Embryonic facial prominence (tissue), 1 donor: Measurements from ENCODE around the gene MAEA.
"Not testable (repeated sequence)": the region's sequence is repeated elsewhere in the genome, so short reads cannot be mapped to it uniquely, and the experiment has no call there.

ENCODE experiments used
- DNase-seq: peaks from one replicate; pipeline ENCODE4 v3.0.0-alpha.2; 2016; ENCODE audit errors: extremely low spot score

The MAEA gene

DNA sequence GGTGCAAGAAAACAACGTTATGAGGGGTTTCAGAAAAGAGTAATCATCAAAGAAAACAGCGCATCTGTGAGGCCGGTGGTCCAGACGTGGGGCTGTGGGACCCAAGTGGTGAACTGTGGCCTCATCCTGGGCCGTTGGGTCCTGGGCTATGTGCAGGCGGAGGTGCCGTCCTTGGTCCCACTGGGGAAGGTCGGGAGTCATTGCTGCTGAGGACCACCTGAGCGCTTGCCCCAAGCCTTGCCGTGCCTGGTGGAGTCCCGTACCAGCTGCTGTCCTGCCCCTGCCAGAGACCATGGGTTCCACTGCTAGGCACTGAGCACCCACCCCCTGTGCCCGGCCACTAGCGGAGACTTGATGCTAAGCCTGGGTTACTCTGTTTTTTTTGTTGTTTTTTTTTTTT, 31.8 kb downstream of the MAEA start:
- no peak for DNase-seq

DNA sequence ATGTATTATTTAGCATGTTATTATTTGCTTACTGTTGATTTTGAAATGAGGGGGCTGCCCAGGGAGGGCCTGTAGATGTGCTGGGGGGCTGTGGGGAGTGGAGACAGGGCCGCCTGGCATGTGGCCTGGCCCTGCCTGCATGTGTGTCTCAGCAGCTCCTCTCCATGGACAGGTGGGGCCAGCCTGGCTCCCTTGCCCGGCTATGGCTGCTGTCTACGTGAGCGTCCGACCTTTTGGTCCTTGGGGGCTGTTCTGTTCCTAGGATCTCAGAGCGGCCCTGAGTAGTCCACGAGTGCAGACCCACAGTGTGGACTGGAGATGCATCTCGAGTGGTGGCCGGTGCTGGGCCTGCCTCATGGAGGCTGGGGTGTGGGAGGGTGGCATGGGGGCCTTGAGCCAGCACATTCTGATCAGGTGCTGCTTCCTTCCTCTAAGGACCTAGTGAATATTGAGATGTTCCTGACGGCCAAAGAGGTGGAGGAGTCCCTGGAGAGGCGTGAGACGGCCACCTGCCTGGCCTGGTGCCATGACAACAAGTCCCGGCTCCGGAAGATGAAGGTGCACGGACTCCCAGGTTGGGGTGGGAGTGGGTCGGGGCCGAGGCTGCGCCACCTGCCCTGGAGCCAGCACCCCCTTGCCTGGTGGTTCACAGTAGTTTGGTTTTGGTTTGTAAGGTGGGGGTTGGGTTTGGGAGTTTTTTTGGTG, 32.4 kb downstream of the MAEA start:
- no peak for DNase-seq

DNA sequence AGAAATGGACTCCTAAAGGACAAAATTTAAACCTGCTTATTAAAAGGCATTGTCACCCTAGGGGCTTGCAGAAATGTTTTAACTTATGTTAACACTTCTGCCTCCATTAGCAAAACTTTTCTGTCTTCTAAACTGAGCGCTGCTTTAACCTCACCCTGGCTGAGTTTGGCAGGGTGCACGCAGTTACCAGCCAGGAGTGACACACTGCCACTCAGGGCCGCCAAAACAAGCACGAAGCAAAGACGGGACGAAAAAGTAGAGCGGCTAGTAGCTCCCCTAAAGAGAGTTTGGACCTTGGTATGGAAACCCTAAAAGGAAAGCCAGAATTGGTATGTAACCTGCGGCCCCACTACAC, 33.6 kb downstream of the MAEA start:
- DNase-seq = no peak

DNA sequence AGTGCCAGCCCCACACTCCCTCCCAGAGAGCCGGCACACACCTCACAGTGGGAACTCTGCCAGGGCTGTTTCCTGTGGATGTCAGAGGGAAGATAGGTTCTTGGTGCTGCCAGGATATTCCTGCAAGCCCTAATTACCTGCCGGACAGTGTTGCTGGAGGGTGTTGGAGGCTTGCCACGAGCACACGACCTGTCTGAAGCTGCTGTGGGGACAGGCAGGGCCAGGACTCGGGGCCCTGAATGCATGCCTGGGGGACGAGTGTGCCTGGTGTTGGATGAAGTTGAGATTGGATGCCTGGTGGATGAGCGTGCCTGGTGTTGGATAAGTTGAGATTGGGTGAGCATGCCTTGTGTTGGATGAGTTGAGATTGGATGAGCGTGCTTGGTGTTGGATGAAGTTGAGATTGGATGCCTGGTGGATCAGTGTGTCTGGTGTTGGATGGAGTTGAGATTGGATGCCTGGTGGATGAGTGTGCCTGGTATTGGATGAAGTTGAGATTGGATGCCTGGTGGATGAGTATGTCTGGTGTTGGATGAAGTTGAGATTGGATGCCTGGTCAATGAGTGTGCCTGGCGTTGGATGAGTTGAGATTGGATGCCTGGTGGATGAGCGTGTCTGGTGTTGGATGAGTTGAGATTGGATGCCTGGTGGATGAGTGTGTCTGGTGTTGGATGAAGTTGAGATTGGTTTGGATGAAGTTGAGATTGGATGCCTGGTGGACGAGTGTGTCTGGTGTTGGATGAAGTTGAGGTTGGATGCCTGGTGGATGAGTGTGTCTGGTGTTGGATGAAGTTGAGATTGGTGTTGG, 34.1 kb downstream of the MAEA start:
- DNase-seq = no peak

DNA sequence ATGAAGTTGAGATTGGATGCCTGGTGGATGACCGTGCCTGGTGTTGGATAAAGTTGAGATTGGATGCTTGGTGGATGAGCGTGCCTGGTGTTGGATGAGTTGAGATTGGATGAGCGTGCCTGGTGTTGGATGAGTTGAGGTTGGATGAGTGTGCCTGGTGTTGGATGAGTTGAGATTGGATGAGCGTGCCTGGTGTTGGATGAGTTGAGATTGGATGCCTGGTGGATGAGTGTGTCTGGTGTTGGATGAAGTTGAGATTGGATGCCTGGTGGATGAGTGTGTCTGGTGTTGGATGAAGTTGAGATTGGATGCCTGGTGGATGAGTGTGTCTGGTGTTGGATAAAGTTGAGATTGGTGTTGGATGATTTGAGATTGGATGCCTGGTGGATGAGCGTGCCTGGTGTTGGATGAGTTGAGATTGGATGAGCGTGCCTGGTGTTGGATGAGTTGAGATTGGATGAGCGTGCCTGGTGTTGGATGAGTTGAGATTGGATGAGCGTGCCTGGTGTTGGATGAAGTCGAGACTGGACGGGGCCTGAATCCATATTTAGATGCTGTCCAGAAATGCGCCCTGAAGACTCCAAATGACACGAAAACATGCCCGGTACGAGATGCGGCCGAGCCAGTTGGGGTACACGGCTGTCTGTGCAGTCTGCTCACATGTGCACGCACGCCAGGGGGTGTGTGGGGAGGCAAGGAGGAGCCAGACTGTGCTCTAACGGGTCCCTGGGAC, 34.9 kb downstream of the MAEA start:
- not testable (repeated sequence) for DNase-seq

DNA sequence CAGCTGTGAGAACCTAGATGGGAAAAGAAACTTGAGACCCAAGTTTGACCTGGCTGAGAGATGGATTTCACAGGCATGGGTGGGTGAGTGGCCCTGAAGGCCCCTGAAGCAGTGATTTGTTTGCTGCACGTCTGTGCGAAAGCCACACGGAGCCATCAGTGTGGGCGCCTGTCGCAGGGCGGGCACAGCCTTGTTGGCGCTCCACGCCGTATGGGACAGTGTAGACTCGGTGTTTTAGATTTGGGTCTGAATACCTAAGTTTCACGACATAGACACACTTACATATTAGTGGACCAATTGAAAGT, 35.4 kb downstream of the MAEA start:
- no peak for DNase-seq

DNA sequence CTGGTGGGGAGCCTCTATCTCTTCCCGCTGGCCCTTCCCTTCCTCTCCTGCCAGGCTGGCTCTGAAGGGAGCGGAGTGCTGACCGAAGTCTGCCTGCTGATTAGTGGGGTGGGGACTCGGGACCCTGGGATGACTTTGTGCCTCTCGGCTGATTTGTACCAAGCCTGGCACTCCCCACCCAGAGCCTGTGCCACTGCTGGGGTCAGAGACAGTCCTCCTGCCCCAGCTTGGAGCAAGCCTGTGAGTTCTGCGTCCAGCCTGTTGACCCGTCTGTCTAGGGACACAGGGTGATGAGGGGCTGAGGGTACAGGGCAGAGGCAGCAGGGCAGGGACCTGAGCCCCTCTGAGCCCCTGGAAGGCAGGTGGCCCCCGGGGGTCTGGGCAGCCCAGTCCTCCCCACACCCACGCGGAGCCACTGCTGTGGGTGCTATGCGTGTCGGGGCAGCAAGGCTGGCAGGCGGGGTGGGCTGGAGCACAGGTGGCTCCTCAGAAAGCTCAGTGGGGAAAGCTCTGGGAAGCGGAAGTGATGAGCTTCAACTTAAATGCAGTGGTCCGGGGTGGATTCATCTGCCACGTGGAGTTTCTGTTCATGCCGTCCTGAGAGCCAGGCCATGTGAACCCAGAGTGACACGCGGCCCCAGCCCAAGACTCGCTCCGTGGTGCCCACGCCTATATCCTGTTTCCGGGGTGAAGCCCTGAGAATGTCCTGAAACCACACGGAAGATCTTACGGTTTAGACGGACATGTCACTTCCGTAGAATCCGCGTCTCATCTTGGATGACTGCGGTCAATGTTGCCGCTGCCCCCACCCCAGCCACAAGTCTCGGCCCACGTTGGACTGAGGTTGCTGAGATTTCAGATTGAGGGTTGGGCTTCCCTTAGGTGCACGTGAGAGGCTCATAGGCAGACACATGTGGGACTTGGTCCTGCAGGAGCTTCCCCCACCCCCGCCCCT, 36.3 kb downstream of the MAEA start:
- DNase-seq = no peak

DNA sequence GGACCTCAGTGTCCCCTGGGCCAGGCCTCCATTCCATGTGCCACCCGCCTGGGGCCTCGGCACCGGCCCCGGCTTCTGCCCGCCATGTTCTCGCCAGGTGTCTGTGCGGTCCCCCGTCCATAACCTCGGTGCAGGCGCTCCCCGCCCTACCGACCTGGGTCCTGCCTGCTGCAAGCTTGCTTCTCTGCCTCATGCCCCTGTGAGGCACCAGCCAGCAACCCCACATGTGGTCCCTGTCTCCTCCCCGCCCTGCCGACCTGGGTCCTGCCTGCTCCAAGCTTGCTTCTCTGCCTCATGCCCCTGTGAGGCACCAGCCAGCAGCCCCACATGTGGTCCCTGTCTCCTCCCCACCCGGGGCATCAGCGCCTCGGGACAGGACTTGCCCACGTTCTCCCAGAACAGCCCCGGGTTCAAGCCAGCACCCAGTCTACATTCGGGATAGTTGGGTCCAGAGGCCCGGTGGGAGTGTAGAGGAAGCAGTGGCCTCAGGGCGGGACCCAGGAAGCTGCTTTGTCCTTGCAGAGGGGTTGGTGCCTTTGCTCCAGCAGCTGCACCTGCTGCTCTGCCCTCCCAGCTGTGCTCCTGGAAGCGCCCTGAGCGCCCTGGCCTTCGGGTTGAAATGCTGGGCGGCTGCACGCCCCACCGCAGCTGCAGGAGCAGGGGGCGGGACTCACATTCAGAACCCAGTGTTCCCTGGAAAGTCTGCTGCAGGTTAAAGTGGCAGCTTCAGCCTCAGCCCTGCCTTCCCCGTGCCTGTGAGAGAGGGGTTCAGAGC, 37.2 kb downstream of the MAEA start:
- no peak for DNase-seq

DNA sequence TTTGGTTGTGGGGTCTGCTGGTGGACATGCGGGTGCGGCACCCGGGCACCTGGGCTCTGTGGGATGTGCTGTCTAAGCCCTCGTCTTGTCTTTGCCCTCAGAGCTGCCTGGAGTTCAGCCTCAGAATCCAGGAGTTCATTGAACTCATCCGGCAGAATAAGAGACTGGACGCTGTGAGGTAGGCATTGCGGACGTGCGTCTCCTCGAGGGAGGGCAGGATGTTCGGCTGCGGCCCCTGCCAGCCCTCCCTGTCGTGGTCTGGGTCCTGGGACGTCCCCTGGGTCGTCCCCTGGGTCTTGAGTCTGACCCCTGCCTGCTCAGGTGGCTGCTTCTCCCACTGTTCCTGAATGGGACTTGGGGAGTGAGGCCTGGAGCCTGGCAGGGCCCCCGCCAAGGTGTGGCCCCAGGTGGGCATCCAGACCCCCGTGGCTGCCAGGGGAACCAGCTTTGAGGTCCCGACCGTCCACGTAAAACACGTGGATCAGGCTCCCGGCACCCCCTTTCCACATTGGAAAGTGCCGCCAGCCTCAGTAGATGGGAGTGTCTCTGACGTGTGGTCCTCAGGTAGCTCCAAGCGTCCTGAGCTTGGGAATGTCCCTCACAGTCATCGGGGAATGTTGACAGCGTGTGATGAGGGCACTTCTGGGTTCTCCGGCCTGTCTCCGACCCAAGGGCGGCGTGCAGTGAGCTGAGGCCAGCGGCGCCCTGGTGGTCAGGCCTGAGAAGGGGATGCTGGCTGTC, 38.0 kb downstream of the MAEA start:
- DNase-seq = no peak

DNA sequence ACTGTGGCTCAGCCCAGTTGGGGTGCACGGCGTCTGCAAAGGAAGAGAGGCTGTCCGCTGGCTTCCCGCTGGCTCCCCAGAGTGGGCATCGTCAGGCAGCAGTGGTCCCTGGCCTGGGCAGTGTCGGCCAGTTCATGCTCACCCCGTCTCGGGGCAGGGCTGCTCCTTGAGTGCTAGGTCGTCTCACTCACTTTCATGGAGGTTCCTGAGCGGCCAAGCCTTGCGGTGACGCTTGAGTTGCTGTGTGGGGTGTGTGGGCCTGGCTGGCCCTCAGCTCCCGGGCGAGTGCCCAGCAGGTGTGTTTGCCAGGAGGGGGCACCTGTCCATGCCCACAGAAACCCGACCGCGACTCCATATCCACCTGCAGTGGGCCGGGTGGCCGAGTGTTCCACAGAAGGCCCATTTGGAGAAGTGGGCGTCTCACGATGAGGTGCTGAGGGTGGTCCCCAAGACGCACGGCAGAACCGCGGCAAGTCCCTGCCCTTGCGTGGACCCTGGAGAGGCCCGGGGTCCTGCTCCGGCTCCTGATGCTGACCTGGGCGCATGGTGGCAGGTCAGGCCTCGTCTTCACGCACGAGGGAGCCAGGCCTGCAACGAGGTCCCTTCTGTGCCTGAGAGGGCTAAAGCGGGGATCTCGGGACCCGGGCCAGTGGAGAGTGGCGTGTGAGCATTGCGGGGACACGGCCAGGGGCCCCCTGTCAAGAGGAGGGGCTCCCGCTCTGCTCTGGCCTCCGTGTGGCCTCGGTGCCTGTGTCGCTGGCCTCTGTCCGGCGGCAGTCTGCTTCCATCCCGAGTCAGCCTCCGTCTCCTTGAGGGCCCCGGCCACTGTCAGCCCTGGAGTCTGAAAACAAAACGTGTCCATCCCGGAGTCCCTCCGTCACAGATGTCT, 38.8 kb downstream of the MAEA start:
- no peak for DNase-seq

DNA sequence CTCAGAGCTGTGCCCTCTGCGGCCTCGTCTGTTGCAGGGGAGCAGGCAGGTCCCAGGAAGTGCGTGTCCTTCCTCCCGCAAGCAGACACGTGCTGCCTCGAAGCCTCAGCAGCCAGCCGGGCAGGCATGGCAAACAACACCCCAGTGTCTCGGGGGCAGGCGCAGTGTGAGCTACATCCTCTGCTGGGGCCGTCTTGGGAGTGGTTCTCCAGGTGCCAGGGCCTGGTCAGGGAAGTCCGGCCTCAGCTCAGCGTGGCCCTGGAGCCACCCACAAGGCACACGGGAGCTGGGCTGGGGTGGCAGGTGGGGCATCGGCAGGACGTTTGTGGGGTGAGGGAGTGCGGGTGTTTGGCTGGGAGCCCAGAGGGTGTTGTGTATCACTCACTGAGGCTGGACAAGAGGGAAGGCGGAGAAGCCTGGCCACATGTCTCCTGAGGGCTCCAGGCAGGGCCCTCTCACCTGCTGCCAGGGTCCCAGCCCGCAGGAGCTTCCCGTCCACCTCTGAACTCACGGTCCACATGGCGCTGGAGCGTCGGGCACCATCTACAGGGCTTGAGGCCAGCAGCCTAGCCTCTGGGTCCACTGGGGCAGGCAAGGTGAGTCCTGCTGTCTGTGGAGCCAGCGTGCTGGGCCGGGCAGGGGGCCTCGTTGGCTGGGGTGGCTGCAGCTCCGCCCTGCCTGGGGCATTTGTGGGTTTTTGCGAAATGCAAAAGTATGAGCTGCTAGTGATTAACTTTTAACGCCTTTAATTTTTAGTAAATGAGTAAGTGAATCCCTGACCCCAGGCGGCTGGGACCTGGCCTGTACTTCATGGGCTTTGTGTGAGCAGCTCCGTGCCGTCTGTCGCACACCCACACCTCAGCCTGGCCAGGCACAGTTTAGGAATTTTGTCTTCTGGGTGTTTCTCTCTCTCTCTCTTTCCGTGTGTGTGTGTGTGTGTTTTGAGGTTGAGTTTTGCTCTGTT, 40.0 kb downstream of the MAEA start:
- DNase-seq = no peak

DNA sequence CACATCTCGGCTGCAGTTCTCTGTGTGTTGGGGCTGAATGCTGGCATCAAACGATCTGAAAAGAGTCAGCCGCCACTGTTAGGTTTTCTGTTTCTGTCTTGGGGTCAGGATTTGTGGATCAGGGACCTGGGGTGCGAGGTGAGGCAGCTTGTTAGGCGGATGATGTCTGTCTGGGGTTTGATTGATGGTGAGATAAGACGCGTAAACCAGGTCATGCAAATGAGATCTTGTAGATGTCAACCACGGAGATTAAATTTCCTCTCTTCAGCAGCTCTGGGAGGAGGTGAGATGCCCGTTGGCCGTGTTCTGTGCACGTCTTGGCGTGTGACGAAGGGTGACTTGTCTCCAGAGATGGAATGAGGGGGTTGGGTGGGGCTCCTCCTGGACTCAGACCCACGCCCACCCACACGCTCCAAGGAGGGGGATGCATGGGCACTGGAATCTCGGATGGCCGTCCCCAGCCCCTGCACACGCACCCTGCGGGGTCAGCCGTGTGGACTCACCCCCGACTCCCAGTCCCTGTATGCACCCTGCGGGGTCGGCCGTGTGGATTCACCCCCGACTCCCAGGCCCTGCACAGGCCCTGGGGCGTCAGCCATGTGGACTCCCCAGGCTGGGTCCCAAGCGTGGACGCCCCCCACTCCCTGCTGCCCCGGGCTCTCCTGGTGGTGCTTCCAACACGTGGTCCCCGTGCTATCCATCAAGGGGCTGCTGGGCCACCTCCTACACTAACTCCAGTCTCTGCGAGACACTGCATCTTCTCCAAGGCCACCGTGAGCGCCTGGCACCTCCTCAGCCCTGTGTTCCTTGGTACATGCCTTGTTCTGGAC, 41.3 kb downstream of the MAEA start:
- DNase-seq = no peak

DNA sequence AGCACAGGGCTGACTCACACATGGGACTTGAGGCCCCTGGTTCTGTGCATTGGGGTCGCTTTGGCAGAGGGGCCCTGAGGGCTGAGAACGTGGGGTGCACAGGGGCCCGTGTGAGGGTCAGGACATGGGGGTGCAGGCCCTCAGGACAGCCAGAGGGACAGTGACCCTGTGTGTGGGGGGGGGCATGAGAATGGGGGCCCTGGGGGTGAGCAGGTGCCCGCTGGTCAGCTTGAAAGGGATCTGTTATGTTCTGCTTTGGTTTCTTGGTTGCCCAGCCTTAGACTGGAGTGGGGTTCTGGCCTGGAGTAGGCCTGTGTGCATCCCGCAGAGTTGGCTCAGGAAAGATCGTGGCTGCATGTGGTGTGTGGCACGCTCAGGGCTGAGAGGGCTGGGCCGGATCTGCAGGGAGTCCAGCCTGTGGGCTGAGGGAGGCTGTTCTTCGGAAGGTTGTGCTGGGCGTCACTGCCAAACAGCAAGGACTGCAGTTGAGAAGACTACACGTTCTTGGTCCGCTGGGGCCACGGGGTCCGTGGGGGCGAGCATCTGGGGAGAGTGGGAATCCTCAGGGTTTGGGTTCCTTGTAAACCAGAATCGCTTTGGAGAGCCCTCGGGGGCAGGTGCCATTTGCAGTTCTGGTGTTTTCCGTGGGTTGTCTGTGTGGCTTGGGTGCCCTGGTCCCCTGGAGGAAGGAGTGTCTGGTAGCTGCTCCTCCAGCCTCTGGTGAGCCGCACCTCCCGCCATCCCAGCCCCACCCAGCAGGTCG, 42.1 kb downstream of the MAEA start:
- no peak for DNase-seq

DNA sequence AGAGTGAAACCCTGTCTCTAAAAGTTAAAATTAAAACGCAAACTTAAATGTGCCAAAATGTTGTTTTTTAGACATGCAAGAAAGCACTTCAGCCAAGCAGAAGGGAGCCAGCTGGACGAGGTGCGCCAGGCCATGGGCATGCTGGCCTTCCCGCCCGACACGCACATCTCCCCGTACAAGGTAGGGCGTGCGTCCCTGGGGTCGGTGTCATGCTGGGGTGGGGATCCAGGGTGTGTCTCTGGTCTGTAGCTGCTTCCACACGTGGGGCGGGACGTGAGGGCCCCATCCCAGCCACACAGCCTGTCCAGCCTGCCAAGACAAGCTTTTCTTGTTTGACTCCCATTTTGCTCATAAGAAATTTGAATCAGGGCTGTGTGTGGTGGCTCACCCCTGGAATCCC, 43.0 kb downstream of the MAEA start:
- no peak for DNase-seq

DNA sequence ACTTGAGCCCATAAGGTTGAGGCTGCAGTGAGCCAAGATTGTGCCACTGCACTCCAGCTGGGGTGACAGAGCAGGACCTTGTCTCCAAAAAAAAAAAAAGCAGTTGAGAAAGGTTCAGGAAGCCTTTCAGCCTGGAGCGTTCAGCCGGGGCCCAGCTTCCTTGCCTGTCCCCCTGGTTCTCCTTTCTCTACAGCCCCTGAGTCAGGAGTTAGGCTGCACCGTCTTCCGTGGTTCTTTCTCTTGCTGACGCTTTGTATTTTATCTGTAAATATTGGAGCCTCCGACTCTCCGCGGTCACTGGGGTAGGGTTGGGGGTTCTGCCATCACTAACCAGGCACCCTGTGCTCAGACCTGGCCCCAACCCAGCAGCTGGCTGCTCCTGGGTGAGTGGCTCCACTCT, 43.6 kb downstream of the MAEA start:
- DNase-seq = no peak

DNA sequence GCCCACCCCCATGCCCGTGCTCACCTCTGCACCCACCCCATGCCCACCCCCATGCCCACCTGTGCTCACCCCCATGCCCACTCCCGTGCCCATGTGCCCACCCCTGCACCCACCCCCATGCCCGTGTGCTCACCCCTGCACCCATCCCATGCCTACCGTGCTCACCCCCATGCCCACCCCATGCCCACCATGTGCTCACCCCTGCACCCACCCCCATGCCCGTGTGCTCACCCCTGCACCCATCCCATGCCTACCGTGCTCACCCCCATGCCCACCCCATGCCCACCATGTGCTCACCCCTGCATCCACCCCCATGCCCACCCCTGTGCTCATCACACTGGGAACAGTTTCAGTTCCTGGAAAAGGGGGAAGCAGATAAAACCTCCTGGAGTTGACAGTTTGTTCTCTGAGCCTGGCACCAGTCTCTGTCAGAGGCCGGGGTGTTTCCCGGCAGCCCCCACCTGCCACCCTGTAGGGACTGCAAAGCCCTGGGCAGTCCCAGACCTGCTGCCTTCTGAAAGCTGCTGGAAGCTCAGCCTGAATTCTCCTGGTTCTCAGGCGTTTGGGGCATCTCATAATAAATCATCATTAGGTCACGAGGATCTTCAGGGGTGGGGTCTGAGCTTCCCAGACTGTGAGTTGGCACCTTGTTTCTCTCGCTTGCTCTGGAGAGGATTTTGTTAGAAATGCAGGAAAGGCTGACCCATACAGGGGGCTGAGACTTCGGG, 44.3 kb downstream of the MAEA start:
- not testable (repeated sequence) for DNase-seq
